Measurements from ENCODE around the gene ZC3H18.

DNA sequence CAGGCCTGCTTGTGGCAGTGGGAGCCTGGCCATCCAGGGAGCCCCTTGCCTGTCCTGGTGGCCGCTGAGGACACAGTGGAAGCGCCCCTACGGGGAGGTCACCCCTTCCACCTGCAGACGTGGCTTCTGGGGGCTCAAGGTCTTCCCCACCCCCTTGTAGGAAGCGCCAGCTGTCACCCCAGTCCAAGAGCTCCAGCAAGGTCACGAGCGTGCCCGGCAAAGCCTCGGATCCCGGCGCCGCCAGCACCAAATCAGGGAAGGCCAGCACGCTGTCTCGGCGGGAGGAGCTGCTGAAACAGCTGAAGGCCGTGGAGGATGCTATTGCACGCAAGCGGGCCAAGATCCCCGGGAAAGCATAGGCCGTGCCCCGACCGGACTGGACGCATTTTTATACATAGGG, 60.7 kb downstream of the ZC3H18 start:
- TF ChIP-seq, protein P1, sequence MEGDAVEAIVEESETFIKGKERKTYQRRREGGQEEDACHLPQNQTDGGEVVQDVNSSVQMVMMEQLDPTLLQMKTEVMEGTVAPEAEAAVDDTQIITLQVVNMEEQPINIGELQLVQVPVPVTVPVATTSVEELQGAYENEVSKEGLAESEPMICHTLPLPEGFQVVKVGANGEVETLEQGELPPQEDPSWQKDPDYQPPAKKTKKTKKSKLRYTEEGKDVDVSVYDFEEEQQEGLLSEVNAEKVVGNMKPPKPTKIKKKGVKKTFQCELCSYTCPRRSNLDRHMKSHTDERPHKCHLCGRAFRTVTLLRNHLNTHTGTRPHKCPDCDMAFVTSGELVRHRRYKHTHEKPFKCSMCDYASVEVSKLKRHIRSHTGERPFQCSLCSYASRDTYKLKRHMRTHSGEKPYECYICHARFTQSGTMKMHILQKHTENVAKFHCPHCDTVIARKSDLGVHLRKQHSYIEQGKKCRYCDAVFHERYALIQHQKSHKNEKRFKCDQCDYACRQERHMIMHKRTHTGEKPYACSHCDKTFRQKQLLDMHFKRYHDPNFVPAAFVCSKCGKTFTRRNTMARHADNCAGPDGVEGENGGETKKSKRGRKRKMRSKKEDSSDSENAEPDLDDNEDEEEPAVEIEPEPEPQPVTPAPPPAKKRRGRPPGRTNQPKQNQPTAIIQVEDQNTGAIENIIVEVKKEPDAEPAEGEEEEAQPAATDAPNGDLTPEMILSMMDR (IDR thresholded peaks at IDR 0.05), result no peak
- no peak for TF ChIP-seq POLR2A (IDR thresholded peaks at IDR 0.05)

Measured in right lobe of liver (tissue), 4 donors.